GM10847 (cell line): ENCODE data around the gene KCNQ5.

ENCODE experiments used
- POLR2A ChIP-seq: IDR thresholded peaks from 2 replicates; pipeline ENCODE4 v1.6.1; 2011; ENCODE audit not compliant: insufficient read length; ENCODE audit errors: extremely low read depth

Gene KCNQ5

DNA sequence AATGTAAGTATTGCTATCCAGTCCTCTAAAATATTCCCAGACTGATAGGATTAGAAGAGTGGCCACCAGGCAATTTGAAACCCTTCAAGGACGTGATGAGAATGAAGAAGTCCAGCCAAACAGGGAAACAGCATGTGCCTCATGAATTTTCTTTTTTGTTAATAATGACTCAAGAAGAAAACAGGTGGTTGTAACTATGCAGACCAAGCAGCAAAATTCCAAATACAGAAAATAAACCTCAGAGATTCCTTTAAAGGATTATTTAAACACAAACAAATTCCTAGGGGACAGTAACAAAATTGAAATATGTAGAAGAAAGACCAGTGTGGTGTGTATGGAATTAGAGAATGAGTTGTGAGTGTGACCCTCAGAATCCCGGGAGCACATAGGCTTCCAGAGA lies 239.2 kb downstream of the KCNQ5 start:
- no peak for TF ChIP-seq POLR2A

DNA sequence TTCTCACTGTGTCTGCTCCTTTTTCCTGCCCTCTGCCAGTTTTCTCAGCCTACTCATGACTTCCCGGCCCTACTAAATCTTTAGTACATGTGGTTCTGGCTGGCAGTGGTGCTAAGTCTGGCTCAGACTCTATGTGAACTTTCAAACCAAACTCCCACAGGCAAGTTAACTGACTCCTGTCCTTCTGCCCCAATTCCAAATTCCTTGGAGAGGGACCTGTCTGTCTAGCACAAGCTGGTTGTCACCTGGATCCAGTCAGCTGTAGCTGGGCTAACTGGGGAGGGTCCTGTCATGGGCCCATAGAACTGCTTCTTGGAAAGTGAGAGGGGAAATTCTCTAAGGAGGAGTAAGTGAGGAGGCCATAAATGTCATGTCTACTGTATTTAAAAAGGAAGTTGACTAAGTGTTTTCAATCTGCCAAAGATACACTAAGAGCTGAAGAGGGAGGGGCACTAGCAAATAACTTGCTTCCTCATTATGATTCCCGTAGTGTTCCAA lies 240.1 kb downstream of the KCNQ5 start:
- no peak for TF ChIP-seq POLR2A

DNA sequence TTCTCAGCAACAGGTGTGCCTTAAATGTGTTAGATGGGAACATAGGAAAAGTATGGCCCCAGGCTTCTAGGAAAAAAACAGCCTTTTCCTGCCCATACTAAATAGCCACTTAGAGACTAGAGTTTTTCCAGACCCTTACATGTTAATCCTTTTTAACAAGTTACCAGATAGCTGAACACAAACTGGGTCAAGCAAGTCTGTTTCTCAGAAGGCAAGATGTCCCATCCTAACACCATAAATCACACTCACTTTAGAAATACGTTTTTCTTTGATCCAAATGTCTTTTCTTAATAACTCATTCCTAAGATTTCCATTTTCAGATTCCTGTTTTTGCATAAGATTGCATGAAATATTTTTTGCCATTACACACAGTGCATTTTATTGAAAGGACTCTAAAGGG lies 241.3 kb downstream of the KCNQ5 start:
- no peak for TF ChIP-seq POLR2A

DNA sequence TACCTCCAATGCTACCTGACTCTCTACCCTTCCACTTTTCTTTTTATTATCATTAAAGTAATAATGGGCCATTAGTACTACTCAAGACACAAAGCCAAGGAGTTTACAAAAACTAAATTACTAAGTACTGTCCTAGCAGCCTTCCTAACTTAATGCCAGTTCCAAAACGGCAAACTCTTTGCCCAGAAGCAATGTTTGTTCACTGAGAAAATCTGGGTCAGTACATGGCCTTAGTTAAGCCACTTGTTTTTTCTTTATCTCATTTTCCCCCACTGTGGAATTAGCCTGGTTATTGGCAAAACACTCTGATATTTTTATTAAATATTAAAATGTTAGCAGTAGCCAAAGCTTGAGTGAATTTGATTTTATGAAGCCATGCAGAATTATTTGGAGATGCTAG lies 242.4 kb downstream of the KCNQ5 start:
- no peak for TF ChIP-seq POLR2A

DNA sequence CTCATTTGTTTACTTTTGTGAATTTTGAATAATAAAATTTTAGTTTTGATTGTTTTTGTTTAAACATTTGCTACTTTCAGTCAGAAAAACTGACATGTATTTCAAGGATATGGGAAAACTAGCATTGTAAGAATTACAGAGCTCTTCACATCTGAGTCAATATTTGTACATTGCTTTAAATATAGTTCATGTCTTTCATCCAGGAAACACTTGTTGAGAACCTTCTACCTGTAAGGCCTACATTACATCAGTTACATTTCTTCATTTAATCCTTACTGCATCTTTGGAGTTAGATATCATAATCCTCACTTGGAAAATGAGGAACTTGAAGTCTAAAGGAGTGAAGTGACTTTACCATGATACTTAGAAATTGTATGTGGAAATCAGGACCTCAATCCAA lies 242.9 kb downstream of the KCNQ5 start:
- no peak for TF ChIP-seq POLR2A

DNA sequence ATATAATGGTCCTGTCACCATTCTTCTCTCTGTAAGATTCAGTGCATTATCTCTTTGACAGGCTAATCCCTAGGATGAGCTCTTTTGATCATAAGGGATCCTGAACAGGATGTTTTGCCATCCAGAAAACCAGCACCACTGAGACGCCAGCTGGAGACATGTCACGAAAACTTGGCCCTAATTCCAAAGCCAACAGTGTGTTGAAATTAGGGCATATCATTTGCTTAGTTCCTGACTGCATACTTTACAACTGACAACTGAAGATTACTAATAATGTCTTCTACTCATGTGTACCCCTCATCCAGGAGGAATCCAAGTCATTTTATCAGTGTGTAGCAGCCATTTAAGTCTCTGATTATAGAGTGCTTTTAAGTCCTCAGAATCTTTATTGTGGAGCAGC lies 243.6 kb downstream of the KCNQ5 start:
- TF ChIP-seq POLR2A: no peak

DNA sequence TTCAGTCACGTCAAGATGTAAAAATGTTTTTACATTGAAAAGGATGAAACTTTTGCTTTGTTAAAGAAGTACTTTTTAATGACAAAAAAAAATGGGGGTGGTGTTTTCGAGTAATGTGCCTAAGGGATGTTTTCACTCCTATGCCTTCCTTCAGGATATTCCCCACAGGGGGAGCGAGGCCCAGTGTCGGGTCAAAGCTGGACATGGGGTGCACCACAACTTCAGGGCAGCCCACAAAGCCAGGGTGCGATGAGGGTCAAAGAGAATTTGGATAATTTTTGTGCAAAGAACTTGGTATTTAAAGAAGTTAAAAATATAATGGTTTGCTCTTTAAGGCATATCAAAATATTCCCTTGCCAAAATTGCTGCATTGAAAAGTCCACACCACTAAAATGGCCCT lies 247.8 kb downstream of the KCNQ5 start:
- TF ChIP-seq POLR2A: no peak

DNA sequence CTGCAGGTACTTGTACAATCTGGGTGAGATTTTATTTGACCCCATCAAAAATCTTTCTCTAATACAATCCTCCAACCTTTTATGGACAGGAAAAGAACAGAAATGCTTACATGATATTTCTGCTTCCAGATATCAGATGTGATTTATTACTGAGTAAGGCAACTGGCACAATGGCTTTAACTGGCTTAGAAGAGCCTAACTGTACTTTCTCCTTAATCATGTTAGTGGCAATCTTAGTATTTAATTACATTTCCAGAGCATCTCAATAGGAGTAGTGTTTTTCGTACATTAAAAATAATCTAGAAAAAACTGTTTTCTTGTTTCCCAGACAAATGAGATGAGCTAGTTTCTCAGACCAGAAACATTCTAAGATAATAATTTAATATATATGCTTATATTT lies 251.6 kb downstream of the KCNQ5 start:
- TF ChIP-seq POLR2A: no peak

DNA sequence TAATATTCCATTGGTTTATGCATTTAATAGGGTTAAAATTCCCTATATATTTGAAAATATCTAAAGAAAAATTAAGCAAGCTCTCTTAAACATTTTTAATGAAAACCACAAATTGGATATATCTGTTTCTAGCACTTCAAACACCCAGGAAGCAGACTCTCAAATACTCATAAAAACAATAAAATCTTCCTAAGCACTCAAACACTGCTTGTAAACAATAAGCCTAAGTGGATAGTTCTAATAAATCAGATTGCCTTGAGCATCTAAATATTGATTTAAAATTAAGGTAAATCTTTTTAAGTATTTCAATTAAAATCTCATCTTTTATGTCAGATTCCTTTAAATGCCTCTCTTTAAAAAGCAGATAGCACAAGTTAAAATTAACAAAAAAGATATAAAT lies 254.4 kb downstream of the KCNQ5 start:
- TF ChIP-seq POLR2A: no peak

DNA sequence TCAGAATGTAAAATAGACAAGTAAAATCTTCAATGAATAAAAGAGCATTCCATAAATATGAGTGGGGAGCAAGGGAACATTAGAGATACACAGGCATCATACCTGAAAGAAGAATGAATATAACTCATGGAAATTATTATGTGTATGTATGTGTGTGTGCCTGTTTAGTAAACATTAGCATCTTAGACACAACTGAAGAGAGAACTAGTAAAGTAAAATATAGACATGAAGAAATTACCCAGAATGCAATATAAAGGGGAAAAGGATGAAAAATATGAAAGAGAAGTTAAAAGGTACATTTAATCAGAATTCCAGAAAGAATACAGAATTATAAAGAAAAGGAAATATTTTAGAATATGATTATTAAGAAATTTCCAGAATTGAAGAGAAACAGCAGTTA lies 264.3 kb downstream of the KCNQ5 start:
- TF ChIP-seq POLR2A: no peak

DNA sequence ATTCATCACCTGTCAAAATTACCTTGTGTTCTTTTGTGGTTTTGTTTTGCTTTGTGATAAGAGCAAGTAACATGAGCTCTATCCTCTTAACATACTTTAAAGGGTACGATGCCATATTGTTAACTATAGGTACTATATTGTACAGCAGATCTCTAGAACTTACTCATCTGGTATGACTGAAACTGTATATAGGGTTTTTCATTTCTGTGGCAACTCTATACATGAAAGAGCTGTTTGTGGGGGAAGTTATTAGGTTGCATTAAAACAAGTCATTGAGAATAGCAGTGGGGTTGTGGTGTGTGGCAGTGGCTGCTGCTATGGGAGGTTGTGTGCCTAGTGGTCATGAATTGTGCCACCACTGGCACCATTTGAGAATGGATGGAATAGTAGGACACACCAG lies 268.4 kb downstream of the KCNQ5 start:
- no peak for TF ChIP-seq POLR2A

DNA sequence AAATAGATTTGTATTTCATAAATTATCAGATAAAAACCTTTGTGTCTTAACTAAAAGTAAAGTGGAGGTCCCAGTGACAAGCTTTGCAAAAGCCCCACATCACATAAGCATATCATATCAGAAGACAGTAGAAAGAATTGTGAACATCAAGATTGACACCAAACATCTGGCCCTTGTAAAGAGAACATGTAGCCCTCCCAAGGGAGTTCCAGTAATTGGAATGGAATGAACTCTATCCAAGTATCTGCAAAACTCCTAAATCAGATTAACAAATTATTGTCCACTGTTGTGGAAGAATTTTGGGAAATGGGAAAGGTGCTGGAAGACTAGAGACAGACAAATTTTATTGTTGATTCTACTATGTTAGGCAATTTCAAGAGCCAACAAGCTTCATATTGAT lies 268.8 kb downstream of the KCNQ5 start:
- no peak for TF ChIP-seq POLR2A

DNA sequence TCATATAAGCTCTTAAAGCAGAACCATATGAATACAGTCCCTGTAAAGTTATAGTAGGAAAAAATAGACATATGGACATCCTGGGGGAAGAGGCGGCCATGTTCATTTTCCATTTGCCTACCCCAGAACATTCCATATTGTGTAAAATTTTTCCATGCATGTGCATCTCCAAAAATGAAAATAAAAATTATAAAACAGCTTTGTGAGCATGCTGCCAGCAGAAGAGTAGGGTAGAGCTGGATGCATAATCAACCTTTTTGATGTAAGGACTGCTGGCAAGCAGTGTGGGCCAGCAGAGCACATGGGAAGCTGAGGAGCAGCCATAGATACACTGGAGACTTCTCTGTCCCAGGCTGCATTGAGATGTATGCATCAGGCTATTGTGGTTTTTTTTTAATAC lies 271.0 kb downstream of the KCNQ5 start:
- TF ChIP-seq POLR2A: no peak

DNA sequence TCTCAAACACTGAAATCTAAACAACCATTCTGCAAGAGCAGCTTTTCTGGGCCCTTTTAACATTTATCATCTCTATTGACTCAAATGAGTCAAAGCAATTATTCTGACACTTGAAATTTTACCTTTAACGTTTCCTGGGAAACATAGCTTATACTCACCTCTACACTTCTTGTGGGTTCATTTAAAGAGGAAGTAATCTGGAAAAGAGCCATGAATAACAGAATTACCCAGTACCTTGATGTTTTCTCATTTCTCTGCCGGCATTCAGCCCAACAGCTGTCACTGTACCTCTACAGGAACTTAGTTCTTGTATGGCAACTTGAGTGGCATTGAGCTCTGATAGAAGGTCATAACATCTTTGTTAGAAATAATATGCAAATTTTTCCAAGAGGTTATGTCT lies 272.2 kb downstream of the KCNQ5 start:
- TF ChIP-seq POLR2A: no peak

DNA sequence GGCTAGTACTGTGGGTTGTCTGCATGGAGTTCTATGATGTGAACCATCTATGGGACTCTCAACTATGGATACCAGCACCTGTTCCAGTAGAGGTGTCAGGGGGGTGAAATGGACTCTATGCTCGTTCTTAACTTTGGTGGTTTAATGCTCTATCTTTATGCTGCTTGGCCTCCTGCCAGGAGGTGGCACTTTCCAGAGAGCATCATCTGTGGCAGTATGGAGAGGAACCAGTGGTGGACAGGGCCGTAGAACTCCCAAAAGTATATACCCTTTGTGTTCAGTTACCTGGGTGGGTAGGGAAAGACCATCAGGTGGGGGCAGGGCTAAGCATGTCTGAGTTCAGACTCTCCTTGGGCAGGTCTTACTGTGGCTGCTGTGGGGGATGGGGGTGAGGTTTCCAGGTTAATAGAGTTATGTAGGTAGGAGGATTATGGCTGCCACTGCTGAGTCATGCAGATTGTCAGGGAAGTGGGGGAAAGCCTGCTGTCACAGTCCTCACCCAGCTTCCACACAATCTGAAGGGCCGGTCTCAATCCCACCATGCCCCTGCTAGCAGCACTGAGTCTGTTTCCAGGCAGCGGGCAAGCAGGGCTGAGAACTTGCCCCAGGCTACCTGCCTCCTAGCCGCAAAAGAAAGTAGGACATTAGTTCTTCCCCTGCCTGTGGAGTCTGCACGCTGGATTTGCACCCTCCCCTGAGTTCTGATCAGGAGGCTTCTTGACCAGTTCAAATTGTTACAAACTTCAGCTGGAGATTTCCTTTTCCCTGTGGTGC lies 284.0 kb downstream of the KCNQ5 start:
- TF ChIP-seq POLR2A: no peak

DNA sequence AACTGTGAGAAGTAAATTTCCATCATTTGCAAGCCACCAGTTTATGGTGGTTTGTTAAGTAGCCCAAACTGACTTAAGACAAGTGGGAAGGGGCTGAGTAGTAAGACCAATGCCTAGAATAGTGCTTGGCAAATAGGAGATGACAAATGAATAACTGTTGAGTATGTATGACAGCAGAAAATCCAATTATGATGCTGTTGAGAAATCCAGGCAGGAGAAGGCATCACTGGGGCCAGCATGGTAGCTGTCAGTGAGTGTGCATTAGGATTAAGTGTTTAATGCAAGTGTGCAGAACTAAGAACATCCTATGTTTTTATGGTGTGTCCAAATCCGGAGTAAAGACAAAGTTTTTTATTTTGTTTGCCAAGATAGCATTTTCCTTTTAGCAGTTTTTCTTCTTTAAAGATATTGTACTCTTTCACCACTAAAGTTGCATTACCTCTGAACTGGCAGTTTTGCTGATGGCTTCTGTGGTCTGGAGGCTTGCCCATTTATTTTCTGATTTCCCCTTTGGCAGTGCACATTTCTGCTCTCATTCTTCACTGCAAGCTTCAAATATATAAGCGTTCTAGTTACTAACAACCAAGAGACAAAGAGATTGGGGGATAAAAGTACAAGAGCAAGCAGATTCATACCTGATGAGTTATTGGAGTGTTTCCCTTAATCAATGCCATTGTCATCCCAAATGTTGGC lies 289.7 kb downstream of the KCNQ5 start:
- TF ChIP-seq POLR2A: no peak

DNA sequence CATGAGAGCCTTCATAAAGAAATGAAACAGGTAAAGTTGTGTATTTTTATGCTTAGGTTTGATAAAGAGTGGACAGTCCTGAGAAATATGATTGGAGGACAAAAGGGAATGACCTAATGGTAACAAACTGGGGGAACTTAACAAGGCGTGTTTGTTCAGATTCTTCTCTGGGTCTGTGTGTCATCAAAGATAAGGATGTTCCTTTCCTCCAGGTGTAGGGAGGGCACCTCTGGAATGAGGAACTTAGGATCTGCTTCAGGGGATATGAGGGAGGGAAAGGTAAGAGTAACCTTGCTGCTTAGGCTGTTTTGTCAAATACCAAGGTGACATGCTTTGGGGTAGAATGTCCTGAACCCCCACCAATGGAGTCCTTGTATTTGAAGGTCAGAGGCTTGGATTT lies 291.9 kb downstream of the KCNQ5 start:
- TF ChIP-seq POLR2A: no peak

DNA sequence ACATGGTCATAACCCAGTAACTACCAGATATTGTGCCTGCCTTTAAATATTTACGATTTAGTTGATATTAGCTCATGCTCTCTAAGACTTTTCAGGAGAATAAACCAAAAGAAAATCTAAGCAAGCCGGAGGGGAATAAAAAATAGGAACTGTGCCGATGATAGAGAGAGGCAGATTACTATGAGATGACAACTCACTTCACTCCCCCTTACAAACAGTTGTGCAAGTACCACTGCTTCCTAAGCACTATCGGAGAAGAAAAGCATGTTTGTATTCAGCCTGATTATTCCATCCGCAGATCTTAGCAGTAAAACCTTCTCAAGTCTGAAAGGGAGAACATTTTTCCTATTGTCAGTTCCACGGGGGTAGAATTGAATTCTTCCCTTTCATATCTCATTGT lies 294.4 kb downstream of the KCNQ5 start:
- no peak for TF ChIP-seq POLR2A
